Spleen (tissue), 11 donors: ENCODE data around the gene GRK3. TPM values are rescaled to one million over a fixed set of nuclear protein-coding genes. Genes with fewer than 3 reads are reported as not detected.
A peak's percentile ranks its signal among the peaks of the same experiment; 100 is the strongest.

ENCODE experiments used
- DNase-seq: peaks from one replicate; pipeline ENCODE4 v3.0.0-alpha.2; 2020
- H3K27ac ChIP-seq, 8 donors: fragments of 200-600 bp; sonication (generic) in 7 of 8; 1 replicate in 4 of 8; 2 replicates in 4 of 8; pipeline versions ENCODE4 v1.5.0 to v1.8.0; 2016 to 2021; ENCODE audit warnings: inconsistent platforms in 4 of 8, mild to moderate bottlenecking in 4 of 8, moderate library complexity in 1 of 8
- H3K27me3 ChIP-seq, 7 donors: fragments of 200-600 bp; sonication (generic) in 6 of 7; replicated peaks in 1 of 7; 1 replicate in 4 of 7; 2 replicates in 3 of 7; pipeline versions ENCODE4 v1.5.0 to v1.8.0; 2016 to 2021; ENCODE audit warnings: inconsistent platforms in 3 of 7, mild to moderate bottlenecking in 1 of 7
- H3K36me3 ChIP-seq, 6 donors: fragments of 200-600 bp; sonication (generic) in 5 of 6; 1 replicate in 4 of 6; 2 replicates in 2 of 6; pipeline versions ENCODE4 v1.5.0 to v1.8.0; 2016 to 2021; ENCODE audit warnings: inconsistent platforms in 2 of 6
- H3K4me1 ChIP-seq, 6 donors: fragments of 200-600 bp; sonication (generic) in 5 of 6; 1 replicate in 3 of 6; 2 replicates in 3 of 6; pipeline versions ENCODE4 v1.5.0 to v1.8.0; 2016 to 2021; ENCODE audit warnings: inconsistent platforms in 3 of 6
- H3K4me3 ChIP-seq, 8 donors: fragments of 200-600 bp; sonication (generic) in 7 of 8; 1 replicate in 4 of 8; 2 replicates in 4 of 8; pipeline versions ENCODE4 v1.5.0 to v1.8.0; 2016 to 2021; ENCODE audit warnings: inconsistent platforms in 4 of 8, mild to moderate bottlenecking in 4 of 8, moderate library complexity in 2 of 8
- H3K9me3 ChIP-seq, 8 donors: fragments of 200-600 bp; sonication (generic) in 7 of 8; 1 replicate in 4 of 8; 2 replicates in 4 of 8; pipeline versions ENCODE4 v1.5.0 to v1.8.0; 2016 to 2021; ENCODE audit warnings: inconsistent platforms in 4 of 8
- POLR2A ChIP-seq, 3 donors: fragments of 450-650 bp; IDR thresholded peaks; one replicate each; pipeline ENCODE4 v1.5.1; 2017; ENCODE audit warnings: antibody characterized with exemption in 3 of 3, mild to moderate bottlenecking in 1 of 3
- POLR2AphosphoS5 ChIP-seq, 3 donors: sonication (generic); formaldehyde crosslinking; IDR thresholded peaks; one replicate each; pipeline ENCODE4 v1.5.1; 2017; ENCODE audit warnings: antibody characterized with exemption in 3 of 3
- WGBS, 5 donors: extraction: QIAGEN DNeasy Blood & Tissue Kit in 3 of 5; methylation state at CpG; one replicate each; pipeline versions ENCODE4 v1.1.5 to v1.1.7; 2013 to 2018; 5-methylcytosine and 5-hydroxymethylcytosine counted together
- intact Hi-C: fragments of 100-400 bp; cut with DNase I; formaldehyde crosslinking; loops from one replicate; pipeline ENCODE4 v1.15.0; 2023; ENCODE audit warnings: low total_unique reads
- polyA plus RNA-seq, 3 donors: library from polyadenylated mRNA; stranded (reverse); fragments of 200-250 nt; gene quantifications; one replicate each; pipeline ENCODE4 v1.2.1, GENCODE V29; 2013
- total RNA-seq, 7 donors: library from RNA; depleted of rRNA in 3 of 7; stranded (reverse); fragments of >200 nt in 3 of 7; fragmentation: NEBNext Ultra II Directional in 4 of 7; extraction: Animal tissue kit (Norgen Biotek cat#: 25700) in 4 of 7; gene quantifications; one replicate each; pipeline versions ENCODE4 v1.1.0 to v1.2.1, GENCODE V29; 2016 to 2021
- TF ChIP-seq, protein P1 (sequence below), 11 experiments: fragments of 200-600 bp in 7 of 11; fragments of 450-650 bp in 4 of 11; sonication (generic) in 4 of 11; IDR thresholded peaks in 8 of 11; conservative IDR thresholded peaks in 3 of 11; 1 replicate in 7 of 11; 2 replicates in 4 of 11; pipeline versions ENCODE4 v1.4.0 to v1.8.0; 2016 to 2021; ENCODE audit warnings: antibody characterized with exemption in 11 of 11, inconsistent platforms in 4 of 11, mild to moderate bottlenecking in 1 of 11
- donor health status: healthy with polysubstance abuse.
- donor health status: DM: no; HTN: no; CAD: no; lungs with moderate emphysema.
- donor health status: DM: no; HTN: no; CAD: no.
- donor health status: Bipolar disorder and iron deficiency.
- donor health status: healthy.
- donor health status: DM: no; HTN: no; CAD: no.
- donor health status: DM: yes; HTN: yes; CAD: no.

The GRK3 gene
- total and polyA plus RNA-seq, 10 donors, result 9.3 to 60.7 (median 45.7) TPM

DNA sequence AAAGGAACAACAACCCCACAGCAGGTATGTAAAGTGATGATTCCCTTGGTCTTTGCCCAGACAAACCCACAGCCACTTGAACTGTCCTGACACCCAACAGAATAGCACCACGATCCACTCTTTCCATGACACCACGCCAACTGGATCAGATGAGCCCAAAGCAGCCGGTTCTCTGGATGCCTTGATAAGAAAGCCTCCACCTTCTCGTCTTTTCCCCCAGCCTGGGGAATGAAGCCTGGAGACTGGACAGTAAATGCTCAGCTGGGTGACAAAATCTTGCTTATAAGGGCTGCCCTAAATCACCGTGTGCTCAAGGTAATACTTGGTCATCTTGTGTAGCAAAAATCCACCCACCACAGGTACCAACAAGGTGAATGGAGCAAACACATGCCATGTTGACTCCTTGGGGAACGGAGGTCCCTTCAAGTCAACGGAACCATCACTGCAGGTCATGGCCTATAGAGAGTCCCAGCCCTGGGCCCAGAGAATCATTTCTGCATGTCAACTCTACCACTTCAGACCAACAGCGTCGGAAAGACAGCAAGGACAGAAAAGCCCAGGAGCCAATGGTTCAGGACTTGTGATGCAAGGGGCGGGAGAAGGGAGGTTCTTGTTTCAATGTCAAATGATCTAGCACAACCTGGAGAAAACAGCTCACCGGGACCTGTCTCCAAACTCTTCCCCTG is 175.3 kb downstream of the GRK3 start:
- intact Hi-C loops, result no loop called here
- no peaks in the 10 kb centered on the region for H3K36me3 ChIP-seq
- peaks cover 0 to 24% (median 0%) of the 10 kb centered on the region in 7 donors for H3K27me3 ChIP-seq
- no peak overlapping the region for H3K4me3 ChIP-seq
- H3K9me3 ChIP-seq, result no peaks in the 10 kb centered on the region
- WGBS, 5 donors, result 80 to 97% (median 92%) methylated on average over 11 of the region's 11 CpGs
- H3K27ac ChIP-seq, result no peak overlapping the region
- TF ChIP-seq POLR2A (IDR thresholded peaks at IDR 0.05), result no peak
- TF ChIP-seq, protein P1, sequence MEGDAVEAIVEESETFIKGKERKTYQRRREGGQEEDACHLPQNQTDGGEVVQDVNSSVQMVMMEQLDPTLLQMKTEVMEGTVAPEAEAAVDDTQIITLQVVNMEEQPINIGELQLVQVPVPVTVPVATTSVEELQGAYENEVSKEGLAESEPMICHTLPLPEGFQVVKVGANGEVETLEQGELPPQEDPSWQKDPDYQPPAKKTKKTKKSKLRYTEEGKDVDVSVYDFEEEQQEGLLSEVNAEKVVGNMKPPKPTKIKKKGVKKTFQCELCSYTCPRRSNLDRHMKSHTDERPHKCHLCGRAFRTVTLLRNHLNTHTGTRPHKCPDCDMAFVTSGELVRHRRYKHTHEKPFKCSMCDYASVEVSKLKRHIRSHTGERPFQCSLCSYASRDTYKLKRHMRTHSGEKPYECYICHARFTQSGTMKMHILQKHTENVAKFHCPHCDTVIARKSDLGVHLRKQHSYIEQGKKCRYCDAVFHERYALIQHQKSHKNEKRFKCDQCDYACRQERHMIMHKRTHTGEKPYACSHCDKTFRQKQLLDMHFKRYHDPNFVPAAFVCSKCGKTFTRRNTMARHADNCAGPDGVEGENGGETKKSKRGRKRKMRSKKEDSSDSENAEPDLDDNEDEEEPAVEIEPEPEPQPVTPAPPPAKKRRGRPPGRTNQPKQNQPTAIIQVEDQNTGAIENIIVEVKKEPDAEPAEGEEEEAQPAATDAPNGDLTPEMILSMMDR (IDR thresholded peaks at IDR 0.05 in 8 of 11, conservative IDR thresholded peaks at IDR 0.05 in 3 of 11), result no peak
- no peak for TF ChIP-seq POLR2AphosphoS5 (IDR thresholded peaks at IDR 0.05)
- H3K4me1 ChIP-seq, result peaks cover 0 to 5% (median 0%) of the 10 kb centered on the region in 6 donors
- DNase-seq, result no peak

DNA sequence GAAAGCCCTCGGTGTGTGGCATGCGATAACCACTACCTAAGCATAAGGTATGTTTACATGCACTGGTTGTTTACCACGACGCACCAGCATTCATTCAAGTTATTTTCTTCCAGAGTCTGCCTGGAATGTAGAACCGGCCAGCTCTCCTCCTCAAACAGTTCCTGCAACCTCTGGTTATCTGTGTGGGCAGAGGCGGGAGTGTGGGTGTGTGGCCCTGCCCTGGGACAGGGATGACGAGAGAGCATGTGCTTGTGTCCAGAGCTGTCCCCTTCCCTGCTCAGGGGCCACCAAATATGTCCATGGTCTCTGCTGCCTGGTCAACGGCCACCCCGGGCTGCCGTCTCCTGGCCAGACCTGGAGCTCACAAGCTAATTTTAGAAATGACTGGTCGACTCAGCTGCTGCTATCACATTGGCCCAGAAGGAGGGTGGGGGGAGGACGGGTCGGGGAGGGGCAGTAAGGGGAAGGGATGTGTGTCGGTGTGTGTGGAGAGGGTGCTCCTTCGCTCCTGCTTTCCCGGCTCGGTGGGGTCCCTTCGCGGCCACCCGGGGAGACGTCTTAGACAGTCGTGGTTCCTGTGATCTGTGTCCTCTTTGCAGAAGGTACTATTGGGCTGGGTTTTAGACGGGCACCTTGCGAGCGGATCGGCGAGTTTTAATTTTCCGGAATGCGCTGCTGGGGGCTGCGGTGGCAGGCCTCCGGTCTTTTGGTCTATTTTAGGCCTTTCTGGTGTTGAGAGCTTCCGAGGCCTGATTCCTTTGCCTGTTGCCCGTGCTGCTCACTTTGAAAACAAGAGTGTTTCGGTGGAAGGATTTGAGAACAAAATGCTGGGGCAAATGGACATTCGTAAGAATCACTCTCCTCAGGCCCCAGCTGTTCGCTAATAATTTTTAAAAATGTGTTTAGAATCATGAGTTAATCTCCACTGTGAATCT is 177.5 kb downstream of the GRK3 start, which contains the start of gene MYO18B:
TSS of gene MYO18B (plus strand) at position 497 of the 935 bp plus-strand sequence. CDS start 18,905 bp downstream, outside the sequence.
- Histone ChIP-seq H3K36me3 (no peaks in the 10 kb centered on the region), H3K9me3 (no peaks in the 10 kb centered on the region), H3K4me3 (no peak within 1 kb of the TSS), H3K4me1 (peaks cover 0 to 5% (median 0%) of the 10 kb centered on the region in 6 donors), H3K27ac (peak within 1 kb of the TSS in 1 of 8 donors; percentile 21), H3K27me3 (peaks cover 0 to 21% (median 0%) of the 10 kb centered on the region in 7 donors)
- intact Hi-C loops, result no loop called here
- no peak for DNase-seq
- no peak for TF ChIP-seq POLR2A (IDR thresholded peaks at IDR 0.05)
- TF ChIP-seq POLR2AphosphoS5 (IDR thresholded peaks at IDR 0.05), result no peak
- TF ChIP-seq, protein P1 (IDR thresholded peaks at IDR 0.05 in 8 of 11, conservative IDR thresholded peaks at IDR 0.05 in 3 of 11), result no peak
- WGBS, 5 donors, result 90 to 92% (median 90%) methylated on average over 36 of the region's 36 CpGs

DNA sequence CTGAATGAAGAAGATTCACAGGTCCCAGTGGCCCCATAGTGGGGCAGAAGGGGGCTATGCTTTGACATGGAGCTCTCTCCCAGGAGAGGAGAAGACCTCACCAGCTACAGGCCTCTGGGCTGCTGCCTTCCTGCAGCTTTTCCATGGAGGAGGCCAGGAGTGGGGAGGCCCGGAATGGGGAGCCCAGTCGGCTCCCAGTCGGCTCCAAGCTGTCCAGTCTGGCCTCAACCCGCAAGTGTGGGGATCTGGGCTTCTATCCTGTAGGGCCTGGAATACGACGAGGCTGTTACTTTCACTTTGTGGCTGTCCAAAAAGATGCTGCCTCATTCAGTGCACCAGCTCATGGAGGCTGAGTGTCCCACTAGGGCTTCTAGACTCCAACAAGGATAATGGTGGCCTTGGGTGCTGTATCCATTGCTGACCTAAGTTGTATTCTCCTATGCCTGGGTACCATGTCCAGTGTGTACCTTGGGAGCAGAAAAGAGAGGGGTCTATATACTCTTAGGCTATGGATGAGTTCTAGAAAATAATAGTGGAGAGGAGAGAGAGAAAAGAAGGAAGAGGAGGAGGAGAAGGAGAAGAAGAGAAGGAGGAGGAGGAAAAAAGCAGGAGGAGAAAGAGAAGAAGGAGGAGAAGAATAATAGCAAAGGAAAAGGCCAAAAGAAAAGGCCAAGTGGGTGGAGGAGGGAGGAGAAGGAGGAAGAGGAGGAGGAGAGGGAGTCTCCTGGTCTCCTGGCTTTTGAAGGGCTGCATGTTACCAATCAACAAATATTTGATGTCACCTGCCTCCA is 178.6 kb downstream of the GRK3 start:
- H3K36me3 ChIP-seq, result no peaks in the 10 kb centered on the region
- DNase-seq, result no peak
- 83 to 87% (median 85%) methylated on average over 6 of the region's 6 CpGs for WGBS, 5 donors
- H3K27me3 ChIP-seq, result peaks cover 0 to 15% (median 0%) of the 10 kb centered on the region in 7 donors
- intact Hi-C loops, result no loop called here
- H3K27ac ChIP-seq, result no peak overlapping the region
- no peaks in the 10 kb centered on the region for H3K9me3 ChIP-seq
- TF ChIP-seq, protein P1 (IDR thresholded peaks at IDR 0.05 in 8 of 11, conservative IDR thresholded peaks at IDR 0.05 in 3 of 11), result no peak
- TF ChIP-seq POLR2AphosphoS5 (IDR thresholded peaks at IDR 0.05) (no peak), POLR2A (IDR thresholded peaks at IDR 0.05) (no peak)
- no peak overlapping the region for H3K4me3 ChIP-seq
- H3K4me1 ChIP-seq, result peaks cover 0 to 10% (median 2%) of the 10 kb centered on the region in 6 donors
